B cell (primary cell): ENCODE measurements around the gene CERK. TPM values are rescaled to one million over a fixed set of nuclear protein-coding genes. Genes with fewer than 3 reads are reported as not detected.

Experiments
- ATAC-seq: fragments of 200-7000 bp; cut with Tn5 transposase; one replicate; pipeline ENCODE4 v1.10.0; 2021; ENCODE audit warnings: low read depth, mild to moderate bottlenecking, moderate number of reproducible peaks, moderate library complexity
- CTCF ChIA-PET: fragments of 350-600 bp; sonication (Branson Sonifier 250); formaldehyde crosslinking; loops from one replicate; lab custom pipeline; 2021; ENCODE audit warnings: antibody characterized with exemption, inconsistent platforms; lab: Charles Lee
- POLR2A ChIA-PET: fragments of 350-600 bp; sonication (Branson Sonifier 250); formaldehyde crosslinking; loops from one replicate; lab custom pipeline; 2021; ENCODE audit warnings: antibody characterized with exemption; lab: Charles Lee
- DNase-seq: peaks from one replicate; pipeline ENCODE4 v3.0.0; 2013
- H2AFZ ChIP-seq: 2 replicates; pipeline ENCODE4 v1.6.1; 2012; ENCODE audit warnings: mild to moderate bottlenecking, low read depth, low read length; ENCODE audit not compliant: insufficient read depth, poor library complexity, severe bottlenecking
- H3K27ac ChIP-seq, 2 donors: 1 replicate in 1 of 2; 2 replicates in 1 of 2; pipeline ENCODE4 v1.5.1; 2012 to 2013; ENCODE audit warnings: low read length in 2 of 2, mild to moderate bottlenecking in 2 of 2, moderate library complexity in 1 of 2
- H3K27me3 ChIP-seq, 4 experiments: fragments of 200-600 bp in 1 of 4; sonication (generic) in 1 of 4; replicated peaks in 1 of 4; 1 replicate in 2 of 4; 2 replicates in 2 of 4; pipeline versions ENCODE4 v1.6.1 to v1.7.0; 2013 to 2016; ENCODE audit warnings: low read length in 3 of 4, mild to moderate bottlenecking in 2 of 4, mixed read lengths in 1 of 4, moderate library complexity in 1 of 4; ENCODE audit not compliant: insufficient read depth in 4 of 4, control insufficient read depth in 3 of 4; ENCODE audit errors: control extremely low read depth in 1 of 4
- H3K36me3 ChIP-seq, 2 experiments: replicated peaks in 1 of 2; 1 replicate in 1 of 2; 2 replicates in 1 of 2; pipeline versions ENCODE4 v1.6.1 to v1.7.1; 2013; ENCODE audit warnings: low read length in 1 of 2; ENCODE audit not compliant: insufficient read depth in 2 of 2, control insufficient read depth in 1 of 2; ENCODE audit errors: control extremely low read depth in 1 of 2, extremely low read depth in 1 of 2
- H3K4me1 ChIP-seq, 2 donors: fragments of 200-600 bp in 1 of 2; sonication (generic) in 1 of 2; 1 replicate in 1 of 2; 2 replicates in 1 of 2; pipeline versions ENCODE4 v1.5.1 to v1.6.1; 2013 to 2017; ENCODE audit warnings: low read length in 2 of 2; ENCODE audit not compliant: control insufficient read depth in 2 of 2, insufficient read depth in 2 of 2
- H3K4me2 ChIP-seq: replicated peaks from 2 replicates; pipeline ENCODE3; 2012; ENCODE audit warnings: mild to moderate bottlenecking, low read depth, low read length; ENCODE audit not compliant: poor library complexity, severe bottlenecking
- H3K4me3 ChIP-seq, 5 experiments: fragments of 200-600 bp in 1 of 5; sonication (generic) in 1 of 5; 1 replicate in 3 of 5; 2 replicates in 2 of 5; pipeline versions ENCODE4 v1.5.1 to v1.7.0; 2011 to 2016; ENCODE audit warnings: low read length in 4 of 5, mild to moderate bottlenecking in 4 of 5, low read depth in 2 of 5, control low read depth in 1 of 5, moderate library complexity in 1 of 5; ENCODE audit not compliant: insufficient read depth in 1 of 5; ENCODE audit errors: control extremely low read depth in 1 of 5, extremely low read depth in 1 of 5
- H3K79me2 ChIP-seq: fragments of 200-600 bp; sonication (generic); one replicate; pipeline ENCODE4 v1.6.0; 2016; ENCODE audit warnings: low read length; ENCODE audit not compliant: control insufficient read depth, insufficient read depth
- H3K9ac ChIP-seq: fragments of 200-600 bp; sonication (generic); 2 replicates; pipeline ENCODE4 v1.6.1; 2017; ENCODE audit warnings: mild to moderate bottlenecking, low read length, moderate library complexity
- H3K9me3 ChIP-seq, 3 donors: one replicate each; pipeline versions ENCODE4 v1.6.1 to v1.7.1; 2013; ENCODE audit warnings: low read length in 2 of 3; ENCODE audit not compliant: control insufficient read depth in 2 of 3, insufficient read depth in 1 of 3; ENCODE audit errors: control extremely low read depth in 1 of 3
- H4K20me1 ChIP-seq: 2 replicates; pipeline ENCODE4 v1.6.0; 2012; ENCODE audit warnings: mild to moderate bottlenecking, low read length; ENCODE audit not compliant: insufficient read depth, control insufficient read depth, poor library complexity, severe bottlenecking
- H3K27ac Mint-ChIP-seq: one replicate; pipeline ENCODE4 v1.8.0; 2021; ENCODE audit warnings: mixed read lengths
- H3K27me3 Mint-ChIP-seq: one replicate; pipeline ENCODE4 v1.8.0; 2021; ENCODE audit warnings: mixed read lengths
- H3K4me1 Mint-ChIP-seq: one replicate; pipeline ENCODE4 v1.8.0; 2021; ENCODE audit warnings: mixed read lengths
- H3K4me3 Mint-ChIP-seq: one replicate; pipeline ENCODE4 v1.8.0; 2021; ENCODE audit warnings: mixed read lengths
- H3K9me3 Mint-ChIP-seq: one replicate; pipeline ENCODE4 v1.8.0; 2022; ENCODE audit warnings: mixed read lengths; ENCODE audit not compliant: insufficient read depth
- CTCF ChIP-seq: fragments of 200-600 bp; IDR thresholded peaks from one replicate; pipeline ENCODE4 v1.8.0; 2022; ENCODE audit warnings: antibody characterized with exemption, mild to moderate bottlenecking
- EZH2 ChIP-seq: IDR thresholded peaks from 2 replicates; pipeline ENCODE4 v1.6.1; 2012; ENCODE audit warnings: borderline replicate concordance, low read depth, mild to moderate bottlenecking, moderate library complexity, low read length; ENCODE audit not compliant: insufficient read depth, poor library complexity, severe bottlenecking
- WGBS: methylation state at CpG from one replicate; pipeline ENCODE4 v1.1.5; 2013; ENCODE audit warnings: missing lambda C conversion rate; ENCODE audit not compliant: insufficient coverage; 5-methylcytosine and 5-hydroxymethylcytosine counted together
- intact Hi-C: fragments of 100-400 bp; cut with micrococcal nuclease; formaldehyde crosslinking; loops from one replicate; pipeline ENCODE4 v1.10.0; 2022
- polyA plus RNA-seq: library from polyadenylated mRNA; depleted of rRNA; stranded (reverse); fragments of >200 nt; gene quantifications from 2 replicates; pipeline ENCODE4 v1.2.3, GENCODE V29; 2012
- total RNA-seq, 2 donors: library from RNA; stranded (reverse); fragments of 120-200 nt in 1 of 2; gene quantifications; 1 replicate in 1 of 2; 2 replicates in 1 of 2; pipeline versions ENCODE4 v1.2.3 to v1.2.4, GENCODE V29; 2013 to 2022

The CERK gene
- total and polyA plus RNA-seq, 2 donors (not counting 1 experiment from before 2014, with no cell fraction given): 23.2 to 48.3 TPM

- H3K9ac ChIP-seq: no peak overlapping the region
- H3K79me2 ChIP-seq: no peaks in the 10 kb centered on the region
- H3K9me3 ChIP-seq: peaks cover 0 to 4% (median 0%) of the 10 kb centered on the region in 3 donors
- POLR2A ChIA-PET: no interaction called here
- peaks cover 62% of the 10 kb centered on the region for H4K20me1 ChIP-seq
- WGBS: 96% methylated on average over 11 of the region's 11 CpGs
- H3K36me3 ChIP-seq: peaks cover 0 to 61% of the 10 kb centered on the region in 2 experiments
- H2AFZ ChIP-seq: no peak overlapping the region
- no peak overlapping the region for H3K27ac Mint-ChIP-seq
- H3K4me1 ChIP-seq: peaks cover 27 to 33% of the 10 kb centered on the region in 2 donors
- H3K27me3 Mint-ChIP-seq: peaks cover 7% of the 10 kb centered on the region
- intact Hi-C loops: loop anchor here (10.0 kb wide), 1 partner anchor 334 kb away; no protein-coding TSS in a partner anchor
- H3K4me2 ChIP-seq: no peak overlapping the region
- no peak overlapping the region for H3K4me3 Mint-ChIP-seq
- H3K4me1 Mint-ChIP-seq: peaks cover 28% of the 10 kb centered on the region
- CTCF ChIA-PET: interaction anchor here (9.1 kb wide), 1 partner anchor 126 kb away, joined by 56 read pairs; no protein-coding TSS in a partner anchor
- no peak overlapping the region for H3K27ac ChIP-seq
- H3K9me3 Mint-ChIP-seq: no peaks in the 10 kb centered on the region
- H3K4me3 ChIP-seq: no peak overlapping the region
- TF ChIP-seq EZH2 (no peak), CTCF (no peak)
- no peaks in the 10 kb centered on the region for H3K27me3 ChIP-seq
- DNase-seq: no peak
- ATAC-seq: no peak
Observed at GRCh38 chr22:46688949-46689348, 49.1 kb downstream of the CERK start.

- no peak for TF ChIP-seq EZH2
- TF ChIP-seq CTCF: no peak
- Mint-ChIP-seq H3K9me3 (no peaks in the 10 kb centered on the region), H3K4me1 (peaks cover 33% of the 10 kb centered on the region), H3K27me3 (peaks cover 7% of the 10 kb centered on the region), H3K27ac (no peak overlapping the region), H3K4me3 (no peak overlapping the region)
- CTCF ChIA-PET: interaction anchor here (0.5 to 9.1 kb wide), 3 partner anchors 81 to 124 kb away, joined by 3 to 56 read pairs (median 4); no protein-coding TSS in a partner anchor
- intact Hi-C loops: loop anchor here (10.0 kb wide), 1 partner anchor 333 kb away; no protein-coding TSS in a partner anchor
- ATAC-seq (no peak), DNase-seq (no peak)
- H2AFZ ChIP-seq: no peak overlapping the region
- H3K4me1 ChIP-seq: peaks cover 37 to 46% of the 10 kb centered on the region in 2 donors
- H3K36me3 ChIP-seq: peaks cover 0 to 49% of the 10 kb centered on the region in 2 experiments
- no peaks in the 10 kb centered on the region for H3K79me2 ChIP-seq
- 96% methylated on average over 11 of the region's 15 CpGs for WGBS
- H3K27ac ChIP-seq: no peak overlapping the region
- peaks cover 0 to 4% (median 0%) of the 10 kb centered on the region in 3 donors for H3K9me3 ChIP-seq
- H3K9ac ChIP-seq: no peak overlapping the region
- POLR2A ChIA-PET: no interaction called here
- H4K20me1 ChIP-seq: peaks cover 77% of the 10 kb centered on the region
- no peak overlapping the region for H3K4me3 ChIP-seq
- no peaks in the 10 kb centered on the region for H3K27me3 ChIP-seq
- no peak overlapping the region for H3K4me2 ChIP-seq
Observed at GRCh38 chr22:46687460-46687859, 50.6 kb downstream of the CERK start.
